ENCODE measurements around the gene CFAP251. TPM values are rescaled to one million over a fixed set of nuclear protein-coding genes. Genes with fewer than 3 reads are reported as not detected.

The CFAP251 gene
- total and polyA plus RNA-seq, 3 donors from 2014 or later = 29.0 to 56.1 (median 41.5) TPM

- no peak for DNase-seq
- no peak overlapping the region for H3K27ac ChIP-seq
- WGBS, 2 donors = 80 to 86% methylated on average over 4 of the region's 4 CpGs
- H3K9me3 ChIP-seq = no peaks in the 10 kb centered on the region
- no peaks in the 10 kb centered on the region for H3K4me1 ChIP-seq
- intact Hi-C loops (cut with DNase I; ENCODE audit: low total_unique reads) = no loop called here
- no peaks in the 10 kb centered on the region for H3K27me3 ChIP-seq
- H3K36me3 ChIP-seq (ENCODE audit: low read depth, missing control alignments) = no peaks in the 10 kb centered on the region
- TF ChIP-seq, protein P1, sequence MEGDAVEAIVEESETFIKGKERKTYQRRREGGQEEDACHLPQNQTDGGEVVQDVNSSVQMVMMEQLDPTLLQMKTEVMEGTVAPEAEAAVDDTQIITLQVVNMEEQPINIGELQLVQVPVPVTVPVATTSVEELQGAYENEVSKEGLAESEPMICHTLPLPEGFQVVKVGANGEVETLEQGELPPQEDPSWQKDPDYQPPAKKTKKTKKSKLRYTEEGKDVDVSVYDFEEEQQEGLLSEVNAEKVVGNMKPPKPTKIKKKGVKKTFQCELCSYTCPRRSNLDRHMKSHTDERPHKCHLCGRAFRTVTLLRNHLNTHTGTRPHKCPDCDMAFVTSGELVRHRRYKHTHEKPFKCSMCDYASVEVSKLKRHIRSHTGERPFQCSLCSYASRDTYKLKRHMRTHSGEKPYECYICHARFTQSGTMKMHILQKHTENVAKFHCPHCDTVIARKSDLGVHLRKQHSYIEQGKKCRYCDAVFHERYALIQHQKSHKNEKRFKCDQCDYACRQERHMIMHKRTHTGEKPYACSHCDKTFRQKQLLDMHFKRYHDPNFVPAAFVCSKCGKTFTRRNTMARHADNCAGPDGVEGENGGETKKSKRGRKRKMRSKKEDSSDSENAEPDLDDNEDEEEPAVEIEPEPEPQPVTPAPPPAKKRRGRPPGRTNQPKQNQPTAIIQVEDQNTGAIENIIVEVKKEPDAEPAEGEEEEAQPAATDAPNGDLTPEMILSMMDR (IDR thresholded peaks at IDR 0.05) = no peak
- TF ChIP-seq POLR2A (IDR thresholded peaks at IDR 0.05) = no peak
- no peak overlapping the region for H3K4me3 ChIP-seq
Observed at GRCh38 chr12:121905746-121906145, 12.6 kb upstream of the CFAP251 start.

GRCh38 chr12:121908702-121909101, 9.7 kb upstream of the CFAP251 start:
- TF ChIP-seq, protein P1 (IDR thresholded peaks at IDR 0.05) = no peak
- no peak for TF ChIP-seq POLR2A (IDR thresholded peaks at IDR 0.05)
- no peak overlapping the region for H3K4me3 ChIP-seq
- intact Hi-C loops (cut with DNase I; ENCODE audit: low total_unique reads) = no loop called here
- no peaks in the 10 kb centered on the region for H3K27me3 ChIP-seq
- DNase-seq = no peak
- no peaks in the 10 kb centered on the region for H3K9me3 ChIP-seq
- WGBS, 2 donors = 59 to 65% methylated on average over 2 of the region's 2 CpGs
- H3K27ac ChIP-seq = no peak overlapping the region
- no peaks in the 10 kb centered on the region for H3K36me3 ChIP-seq (ENCODE audit: low read depth, missing control alignments)
- no peaks in the 10 kb centered on the region for H3K4me1 ChIP-seq

GRCh38 chr12:121911824-121912585, 6.4 kb upstream of the CFAP251 start:
- 94 to 97% methylated on average over 14 of the region's 14 CpGs for WGBS, 2 donors
- no peak overlapping the region for H3K4me3 ChIP-seq
- intact Hi-C loops (cut with DNase I; ENCODE audit: low total_unique reads) = no loop called here
- H3K27ac ChIP-seq = no peak overlapping the region
- H3K4me1 ChIP-seq = no peaks in the 10 kb centered on the region
- H3K27me3 ChIP-seq = no peaks in the 10 kb centered on the region
- TF ChIP-seq, protein P1 (IDR thresholded peaks at IDR 0.05) = no peak
- no peak for TF ChIP-seq POLR2A (IDR thresholded peaks at IDR 0.05)
- DNase-seq = no peak
- no peaks in the 10 kb centered on the region for H3K36me3 ChIP-seq (ENCODE audit: low read depth, missing control alignments)
- H3K9me3 ChIP-seq = no peaks in the 10 kb centered on the region

GRCh38 chr12:121915841-121916321, 2.5 kb upstream of the CFAP251 start:
- H3K36me3 ChIP-seq (ENCODE audit: low read depth, missing control alignments) = no peaks in the 10 kb centered on the region
- no peaks in the 10 kb centered on the region for H3K4me1 ChIP-seq
- no peak overlapping the region for H3K27ac ChIP-seq
- H3K9me3 ChIP-seq = no peaks in the 10 kb centered on the region
- no peak for TF ChIP-seq POLR2A (IDR thresholded peaks at IDR 0.05)
- TF ChIP-seq, protein P1 (IDR thresholded peaks at IDR 0.05) = no peak
- intact Hi-C loops (cut with DNase I; ENCODE audit: low total_unique reads) = no loop called here
- H3K4me3 ChIP-seq = no peak overlapping the region
- no peak for DNase-seq
- 64 to 74% methylated on average over 5 of the region's 5 CpGs for WGBS, 2 donors
- H3K27me3 ChIP-seq = no peaks in the 10 kb centered on the region

- Histone ChIP-seq H3K4me3 (no peak overlapping the region), H3K36me3 (ENCODE audit: low read depth, missing control alignments) (no peaks in the 10 kb centered on the region), H3K27ac (no peak overlapping the region), H3K27me3 (no peaks in the 10 kb centered on the region), H3K4me1 (no peaks in the 10 kb centered on the region), H3K9me3 (no peaks in the 10 kb centered on the region)
- DNase-seq = peak; percentile 33
- 59 to 66% methylated on average over 7 of the region's 7 CpGs for WGBS, 2 donors
- TF ChIP-seq, protein P1 (IDR thresholded peaks at IDR 0.05) = no peak
- TF ChIP-seq POLR2A (IDR thresholded peaks at IDR 0.05) = no peak
- intact Hi-C loops (cut with DNase I; ENCODE audit: low total_unique reads) = no loop called here
Observed at GRCh38 chr12:121916719-121917118, 1.7 kb upstream of the CFAP251 start.
